GM18867 (cell line): ENCODE results near the gene PLAGL2.

Experiments used
- ATAC-seq: cut with Tn5 transposase; IDR thresholded peaks from one replicate; pipeline ENCODE4 v1.9.1; 2021; ENCODE audit warnings: mild to moderate bottlenecking, moderate library complexity; ENCODE audit not compliant: unreplicated experiment

Gene PLAGL2

DNA sequence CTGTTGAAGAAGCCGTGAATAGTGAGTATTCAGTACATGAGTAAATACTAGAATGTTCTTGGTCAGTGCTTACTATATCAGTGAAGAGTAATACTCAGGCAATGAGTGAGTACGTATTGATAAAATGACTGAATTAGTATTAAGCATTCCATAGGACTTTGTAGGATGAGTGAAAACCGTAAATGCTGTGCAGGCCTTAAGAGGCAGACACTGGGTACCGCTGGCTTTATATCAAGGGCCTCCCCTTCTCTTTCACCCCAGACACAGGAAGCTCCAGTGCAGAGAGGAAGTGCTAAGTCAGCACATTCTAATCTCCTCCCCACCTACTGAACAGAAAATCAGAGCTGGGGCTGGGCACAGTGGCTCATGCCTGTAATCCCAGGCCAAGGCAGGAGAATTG is 24.3 kb upstream of the PLAGL2 start:
- no peak for ATAC-seq

- ATAC-seq: no peak
Observed at GRCh38 chr20:32231245-32231644, 23.7 kb upstream of the PLAGL2 start.

- ATAC-seq: no peak
Observed at GRCh38 chr20:32230707-32231106, 23.2 kb upstream of the PLAGL2 start.

DNA sequence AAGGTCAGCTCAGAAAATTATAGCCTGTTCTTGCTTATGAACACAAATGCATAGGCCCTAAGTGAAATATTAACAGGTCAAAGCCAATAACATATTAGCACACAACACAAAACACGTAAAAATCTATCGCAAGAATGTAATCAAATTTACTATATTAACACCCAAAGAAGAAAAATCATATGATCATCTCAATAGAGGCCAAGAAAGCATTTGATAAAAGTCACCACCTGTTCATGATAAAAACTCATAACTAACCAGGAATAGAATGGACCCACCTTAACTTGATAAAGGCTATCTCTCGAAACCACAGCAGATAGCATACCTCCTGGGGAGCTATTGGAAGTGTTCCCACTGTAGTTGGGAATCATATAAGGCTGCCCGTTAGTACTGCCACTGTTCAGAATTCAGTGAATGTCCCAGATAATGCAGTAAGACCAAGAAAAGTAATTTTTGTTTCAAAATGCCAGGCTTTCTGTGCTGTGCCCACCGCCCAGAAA is 21.8 kb upstream of the PLAGL2 start:
- ATAC-seq: no peak

GRCh38 chr20:32227744-32228688 is 20.5 kb upstream of the PLAGL2 start:
- no peak for ATAC-seq

GRCh38 chr20:32227306-32227705 is 19.8 kb upstream of the PLAGL2 start:
- ATAC-seq: no peak

- ATAC-seq: no peak
Observed at GRCh38 chr20:32226391-32226790, 18.8 kb upstream of the PLAGL2 start.

DNA sequence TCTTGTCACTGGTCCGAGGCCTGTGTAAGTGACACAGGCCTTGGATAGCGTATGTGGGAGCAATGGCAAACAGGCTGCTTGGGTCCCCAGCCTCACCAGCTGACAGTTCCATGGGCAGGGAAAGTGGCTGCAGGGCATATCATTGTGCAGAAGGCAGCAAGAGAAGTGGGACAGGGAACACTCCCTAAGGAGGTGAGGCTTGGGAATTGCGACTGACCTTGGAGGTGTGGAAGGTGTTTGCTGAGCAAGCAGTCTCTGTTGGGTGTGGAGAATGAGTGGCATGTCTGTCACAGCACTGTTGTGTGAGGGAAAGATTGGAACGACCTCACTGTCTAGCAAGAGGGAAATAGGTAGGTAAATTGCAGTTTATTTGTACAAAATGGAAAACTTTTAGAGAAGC is 16.9 kb upstream of the PLAGL2 start:
- ATAC-seq: no peak

DNA sequence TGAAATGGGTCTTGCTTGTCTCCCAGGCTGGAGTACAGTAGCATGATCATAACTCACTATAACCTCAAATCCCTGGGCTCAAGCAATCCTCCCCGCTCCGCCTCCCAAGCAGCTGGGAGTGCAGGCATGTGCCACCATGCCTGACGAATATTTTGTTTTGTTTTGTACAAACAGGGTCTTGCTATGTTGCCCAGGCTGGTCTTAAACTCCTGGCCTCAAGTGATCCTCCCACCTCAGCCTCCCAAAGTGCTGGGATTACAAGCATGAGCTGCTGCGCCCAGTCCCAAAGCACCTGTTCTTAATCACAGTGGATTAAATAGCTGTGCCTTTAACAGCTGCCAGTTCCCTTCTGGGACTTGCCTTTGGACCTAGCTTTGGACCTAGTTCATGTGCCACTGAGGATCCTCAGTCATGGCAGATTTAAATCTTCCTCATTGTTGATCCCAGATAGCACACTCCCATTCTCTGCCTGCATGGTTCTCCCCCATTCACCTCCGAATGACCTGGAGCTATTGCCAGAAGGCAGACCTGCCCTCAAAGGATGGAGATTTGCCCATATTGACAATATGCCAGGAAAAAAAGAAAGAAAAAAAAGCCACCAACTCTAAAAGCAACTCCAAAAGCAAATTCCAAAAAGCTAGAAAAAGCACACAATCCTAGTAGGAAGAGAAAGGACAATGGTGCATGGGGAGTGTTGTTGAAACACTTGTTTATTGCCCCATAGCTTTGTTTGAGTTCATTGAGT is 10.8 kb upstream of the PLAGL2 start:
- no peak for ATAC-seq

DNA sequence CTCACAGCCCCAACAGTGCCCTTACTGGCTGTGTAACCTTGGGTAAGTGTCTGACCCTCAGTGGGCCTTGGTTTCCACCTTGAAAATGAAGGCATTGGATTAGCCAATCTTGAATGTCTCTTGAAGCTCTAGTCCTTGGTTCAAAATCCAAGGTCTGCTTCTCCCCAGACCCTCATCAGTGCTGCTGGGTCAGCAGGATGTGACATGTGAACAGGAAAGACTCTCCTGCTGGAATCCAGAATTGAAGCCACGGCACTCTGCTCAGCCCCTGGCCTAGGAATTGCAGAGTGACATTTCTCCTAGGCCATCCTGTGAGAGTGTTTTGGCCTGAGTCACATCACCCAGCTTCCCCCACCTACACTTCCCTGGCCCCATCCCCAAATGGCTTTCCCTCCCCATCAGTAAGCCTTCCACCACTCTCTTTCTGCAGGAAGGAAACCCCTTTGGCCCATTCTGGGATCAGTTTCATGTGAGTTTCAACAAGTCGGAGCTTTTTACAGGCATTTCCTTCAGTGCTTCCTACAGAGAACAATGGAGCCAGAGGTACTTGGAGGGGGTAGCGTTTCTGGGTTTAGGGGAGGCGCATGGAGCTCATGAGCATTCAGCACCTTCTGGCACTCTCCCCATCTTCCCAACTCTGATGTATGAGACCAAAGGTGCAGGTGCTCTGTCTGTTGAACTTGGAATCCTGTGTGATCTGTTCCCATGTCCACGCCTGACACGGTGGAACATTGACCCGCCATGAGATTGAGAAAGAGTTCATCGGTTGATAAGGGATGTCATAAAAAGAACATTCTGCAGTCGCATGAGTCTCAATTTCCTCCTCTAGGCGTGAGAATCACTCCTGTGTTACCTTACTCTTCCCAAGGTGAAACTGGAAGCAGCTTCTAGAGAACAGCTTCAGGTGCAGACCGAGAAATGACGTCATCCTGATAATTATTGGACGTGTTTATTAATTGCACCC is 8.9 kb upstream of the PLAGL2 start:
- ATAC-seq: no peak

DNA sequence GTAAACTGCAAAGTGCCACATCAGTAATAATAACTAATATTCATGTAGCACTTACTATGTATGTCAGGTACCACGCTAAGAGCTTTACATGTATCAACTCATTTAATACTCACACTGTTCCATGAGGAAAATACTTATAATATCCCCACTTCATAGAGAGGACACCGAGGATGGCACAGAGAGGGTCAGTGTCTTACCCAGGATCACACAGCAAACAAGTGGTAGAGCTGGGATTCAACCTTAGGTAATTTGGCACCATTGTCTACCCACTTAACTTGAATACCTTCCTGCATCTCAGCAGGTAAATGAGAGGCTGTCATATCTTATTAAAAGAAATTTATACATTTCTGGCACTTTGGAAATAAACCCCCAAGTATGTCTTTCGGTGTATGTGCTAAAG is 8.2 kb upstream of the PLAGL2 start:
- no peak for ATAC-seq

DNA sequence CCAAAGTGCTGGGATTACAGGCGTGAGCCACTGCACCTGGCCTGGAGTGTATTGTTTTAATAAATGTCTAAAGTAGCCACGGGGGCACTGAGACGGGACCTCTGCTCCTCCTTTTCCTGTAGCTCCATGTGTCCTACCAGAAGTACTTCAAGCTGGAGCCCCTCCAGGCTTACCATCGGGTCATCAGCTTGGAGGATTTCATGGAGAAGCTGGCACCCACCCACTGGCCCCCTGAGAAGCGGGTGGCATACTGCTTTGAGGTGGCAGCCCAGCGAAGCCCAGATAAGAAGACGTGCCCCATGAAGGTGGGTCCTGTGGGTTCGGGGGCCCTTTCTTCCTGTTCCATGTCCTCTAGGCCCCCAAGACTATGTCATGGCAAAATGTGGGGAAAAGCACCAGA is 7.6 kb upstream of the PLAGL2 start:
- ATAC-seq: no peak

DNA sequence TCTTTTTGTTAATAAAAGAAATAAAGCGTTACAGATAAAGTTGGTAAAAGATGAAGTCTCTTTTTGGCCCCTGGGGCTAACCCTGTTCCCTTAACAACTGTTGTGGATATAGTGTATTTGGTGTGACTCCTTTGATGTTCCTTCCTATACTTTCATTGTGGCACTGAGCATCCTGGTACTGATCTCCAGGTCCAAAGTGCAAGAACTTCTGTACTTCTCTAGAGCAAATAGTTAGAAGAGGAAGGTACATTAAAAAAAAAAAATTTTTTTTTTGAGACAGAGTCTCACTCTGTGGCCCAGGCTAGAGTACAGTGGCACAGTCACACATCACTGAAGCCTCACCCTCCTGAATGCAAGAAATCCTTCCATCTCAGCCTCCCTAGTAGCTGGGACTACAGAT is 6.3 kb upstream of the PLAGL2 start:
- no peak for ATAC-seq

- ATAC-seq: no peak
Observed at GRCh38 chr20:32209850-32210605, 2.5 kb upstream of the PLAGL2 start.

GRCh38 chr20:32208499-32209154 is 1.1 kb upstream of the PLAGL2 start:
- no peak for ATAC-seq

GRCh38 chr20:32206760-32207625 is 550 bp downstream of the PLAGL2 start:
- peak; percentile 17 for ATAC-seq

DNA sequence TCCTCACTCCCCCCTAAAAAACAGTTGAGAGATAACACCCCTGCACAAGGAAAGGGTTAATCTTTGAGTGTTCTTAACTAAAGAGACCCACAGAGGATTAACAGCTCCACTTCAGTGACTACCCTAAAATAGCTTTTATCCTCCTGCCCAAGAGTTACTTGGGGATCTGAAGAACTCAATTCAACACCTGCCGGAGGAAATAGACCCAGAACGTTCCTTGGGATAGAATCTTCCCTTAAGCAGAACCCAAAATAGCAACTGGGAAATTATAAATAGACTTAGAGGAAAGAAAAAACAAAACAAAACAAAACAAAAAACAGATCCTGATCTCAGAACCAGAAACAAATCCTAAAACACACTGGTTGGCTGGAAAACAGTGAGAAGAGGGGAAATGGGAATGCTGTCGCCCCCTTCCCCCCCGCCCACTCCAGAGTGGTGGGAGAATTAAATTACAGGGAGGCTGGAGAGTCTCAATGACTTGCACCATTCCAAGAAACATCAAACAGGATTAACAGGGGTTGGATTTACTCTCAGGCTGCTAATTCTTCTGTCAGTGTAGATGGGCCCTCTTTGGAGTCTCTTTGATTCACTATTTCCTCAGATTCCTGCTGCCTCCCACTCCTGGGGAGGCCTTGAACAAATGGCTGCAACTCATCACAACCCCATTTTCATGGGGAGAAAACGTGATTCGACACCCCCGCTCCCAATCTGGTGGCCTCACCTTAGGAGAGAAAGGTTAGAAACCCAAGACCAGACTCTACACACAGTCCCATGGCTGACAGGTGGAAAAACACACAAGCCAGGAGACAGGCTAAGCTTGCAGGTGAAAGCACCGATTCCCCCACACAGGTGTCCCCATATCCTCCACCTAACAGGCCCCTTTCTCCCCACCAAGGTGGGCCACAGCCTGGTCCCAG is 1.4 kb downstream of the PLAGL2 start:
- ATAC-seq: no peak
